HK-2 (cell line): ENCODE results near the gene DYSF.

Experiments used
- DNase-seq: peaks from one replicate; pipeline ENCODE4 v3.0.0-alpha.2; 2018; ENCODE audit not compliant: unreplicated experiment

DYSF gene

GRCh38 chr2:71602581-71602980 lies 149.2 kb downstream of the DYSF start:
- DNase-seq, result no peak

GRCh38 chr2:71603311-71603811 lies 150.0 kb downstream of the DYSF start:
- DNase-seq, result no peak

GRCh38 chr2:71603851-71604725 lies 150.7 kb downstream of the DYSF start:
- DNase-seq, result no peak

GRCh38 chr2:71604726-71605120 lies 151.4 kb downstream of the DYSF start:
- DNase-seq, result no peak

GRCh38 chr2:71605173-71605641 lies 151.8 kb downstream of the DYSF start:
- DNase-seq, result no peak

GRCh38 chr2:71605781-71606241 lies 152.4 kb downstream of the DYSF start:
- no peak for DNase-seq

- no peak for DNase-seq
Measured at GRCh38 chr2:71606244-71606643, 152.9 kb downstream of the DYSF start.

GRCh38 chr2:71607151-71607889 lies 154.0 kb downstream of the DYSF start:
- no peak for DNase-seq

GRCh38 chr2:71608034-71608433 lies 154.7 kb downstream of the DYSF start:
- DNase-seq, result no peak

GRCh38 chr2:71608441-71608840 lies 155.1 kb downstream of the DYSF start:
- no peak for DNase-seq

GRCh38 chr2:71609029-71609428 lies 155.7 kb downstream of the DYSF start:
- no peak for DNase-seq

GRCh38 chr2:71609441-71609840 lies 156.1 kb downstream of the DYSF start:
- DNase-seq, result no peak

GRCh38 chr2:71609958-71610357 lies 156.6 kb downstream of the DYSF start:
- DNase-seq, result no peak

GRCh38 chr2:71610671-71611070 lies 157.3 kb downstream of the DYSF start:
- no peak for DNase-seq

- no peak for DNase-seq
Measured at GRCh38 chr2:71611247-71611646, 157.9 kb downstream of the DYSF start.

GRCh38 chr2:71611781-71612527 lies 158.6 kb downstream of the DYSF start:
- no peak for DNase-seq

- DNase-seq, result no peak
Measured at GRCh38 chr2:71612581-71613402, 159.4 kb downstream of the DYSF start.

- no peak for DNase-seq
Measured at GRCh38 chr2:71613403-71613952, 160.1 kb downstream of the DYSF start.

GRCh38 chr2:71613953-71614925 lies 160.9 kb downstream of the DYSF start:
- DNase-seq, result no peak
